ENCODE results near the gene ST3GAL4. TPM values are rescaled to one million over a fixed set of nuclear protein-coding genes. Genes with fewer than 3 reads are reported as not detected.
A peak's percentile ranks its signal among the peaks of the same experiment; 100 is the strongest.

ST3GAL4 gene
- total RNA-seq = 1 to 10 TPM; 1.6 TPM
- polyA plus RNA-seq (2013, experiment 1 of 2) = 4.5 TPM
- 4.4 TPM for polyA plus RNA-seq (2013, experiment 2 of 2)
- total RNA-seq = 0.54 to 17.0 (median 3.9) reads per million in 172 experiments

- Mint-ChIP-seq H3K27me3 (no peaks in the 10 kb centered on the region), H3K9me3 (no peaks in the 10 kb centered on the region), H3K27ac (peak within 1 kb of the TSS; percentile 5), H3K4me1 (ENCODE audit: low read depth) (peaks cover 37% of the 10 kb centered on the region), H3K36me3 (ENCODE audit: low read depth) (no peaks in the 10 kb centered on the region), H3K4me3 (peak within 1 kb of the TSS; percentile 88)
- Histone ChIP-seq H3K4me1 (ENCODE audit: insufficient read depth, low read length) (peaks cover 23% of the 10 kb centered on the region), H3K4me3 (ENCODE audit: low read length) (peak within 1 kb of the TSS; percentile 58), H3K36me3 (ENCODE audit: insufficient read depth, low read length) (no peaks in the 10 kb centered on the region), H3K9me3 (ENCODE audit: control insufficient read depth in 1 of 2, insufficient read depth in 1 of 2, low read length in 2 of 2) (no peaks in the 10 kb centered on the region), H3K27ac (ENCODE audit: low read depth in 1 of 2, low read length in 2 of 2) (no peak within 1 kb of the TSS), H3K27me3 (ENCODE audit: control insufficient read depth in 1 of 2, insufficient read depth in 2 of 2, low read length in 2 of 2) (no peaks in the 10 kb centered on the region)
- ChIA-PET POLR2A (interaction anchor here (1.0 to 1.7 kb wide), 5 partner anchors 43 to 162 kb away, joined by 3 to 8 read pairs (median 5); partner anchors contain the start of genes FOXRED1, SRPRA and TIRAP), CTCF (no interaction called here)
- no peak for TF ChIP-seq CTCF (IDR thresholded peaks at IDR 0.05)
- intact Hi-C loops (cut with DNase I, micrococcal nuclease) = no loop called here
- ATAC-seq (ENCODE audit: poor library complexity) (peak; percentile 81), DNase-seq (peak; percentile 28 to 82 (median 56))
Observed at GRCh38 chr11:126355324-126355925, at the start of gene ST3GAL4. Gene ST3GAL4, plus strand, starts transcription at chr11:126355686. Its CDS starts 50,470 bp downstream, at chr11:126406156.

GRCh38 chr11:126305699-126306098 lies 49.8 kb upstream of the ST3GAL4 start:
- DNase-seq = peak in 2 of 14 experiments; percentile 27 to 34
- H3K27me3 Mint-ChIP-seq = no peaks in the 10 kb centered on the region
- Histone ChIP-seq H3K36me3 (ENCODE audit: insufficient read depth, low read length) (peaks cover 26% of the 10 kb centered on the region), H3K4me1 (ENCODE audit: insufficient read depth, low read length) (peaks cover 44% of the 10 kb centered on the region), H3K4me3 (ENCODE audit: low read length) (no peak overlapping the region), H3K27ac (ENCODE audit: low read depth in 1 of 2, low read length in 2 of 2) (no peak overlapping the region), H3K9me3 (ENCODE audit: control insufficient read depth in 1 of 2, insufficient read depth in 1 of 2, low read length in 2 of 2) (no peaks in the 10 kb centered on the region), H3K27me3 (ENCODE audit: control insufficient read depth in 1 of 2, insufficient read depth in 2 of 2, low read length in 2 of 2) (no peaks in the 10 kb centered on the region)
- H3K9me3 Mint-ChIP-seq = no peaks in the 10 kb centered on the region
- H3K4me1 Mint-ChIP-seq (ENCODE audit: low read depth) = peaks cover 59% of the 10 kb centered on the region
- ATAC-seq (ENCODE audit: poor library complexity) = no peak
- peak overlapping the region; percentile 76 for H3K27ac Mint-ChIP-seq
- POLR2A ChIA-PET = interaction anchor here (0.9 to 3.0 kb wide), 3 partner anchors 23 to 94 kb away, joined by 3 to 34 read pairs (median 6); partner anchors contain the start of genes FAM118B, FOXRED1, RPUSD4 and SRPRA
- TF ChIP-seq CTCF (IDR thresholded peaks at IDR 0.05) = no peak
- CTCF ChIA-PET = no interaction called here
- H3K36me3 Mint-ChIP-seq (ENCODE audit: low read depth) = peaks cover 54% of the 10 kb centered on the region
- peak overlapping the region; percentile 88 for H3K4me3 Mint-ChIP-seq
- intact Hi-C loops (cut with DNase I, micrococcal nuclease) = no loop called here

GRCh38 chr11:126307706-126308105 lies 47.8 kb upstream of the ST3GAL4 start:
- H3K4me3 ChIP-seq (ENCODE audit: low read length) = no peak overlapping the region
- H3K9me3 Mint-ChIP-seq = no peaks in the 10 kb centered on the region
- no peak for TF ChIP-seq CTCF (IDR thresholded peaks at IDR 0.05)
- no peak overlapping the region for H3K4me3 Mint-ChIP-seq
- peaks cover 37% of the 10 kb centered on the region for H3K36me3 ChIP-seq (ENCODE audit: insufficient read depth, low read length)
- ATAC-seq (ENCODE audit: poor library complexity) = no peak
- CTCF ChIA-PET = no interaction called here
- no peaks in the 10 kb centered on the region for H3K9me3 ChIP-seq (ENCODE audit: control insufficient read depth in 1 of 2, insufficient read depth in 1 of 2, low read length in 2 of 2)
- peak in 2 of 14 experiments; percentile 26 to 41 for DNase-seq
- peaks cover 68% of the 10 kb centered on the region for H3K36me3 Mint-ChIP-seq (ENCODE audit: low read depth)
- peaks cover 60% of the 10 kb centered on the region for H3K4me1 Mint-ChIP-seq (ENCODE audit: low read depth)
- H3K27me3 ChIP-seq (ENCODE audit: control insufficient read depth in 1 of 2, insufficient read depth in 2 of 2, low read length in 2 of 2) = no peaks in the 10 kb centered on the region
- no peaks in the 10 kb centered on the region for H3K27me3 Mint-ChIP-seq
- intact Hi-C loops (cut with DNase I, micrococcal nuclease) = no loop called here
- H3K4me1 ChIP-seq (ENCODE audit: insufficient read depth, low read length) = peaks cover 47% of the 10 kb centered on the region
- no peak overlapping the region for H3K27ac ChIP-seq (ENCODE audit: low read depth in 1 of 2, low read length in 2 of 2)
- POLR2A ChIA-PET = no interaction called here
- H3K27ac Mint-ChIP-seq = no peak overlapping the region
